NCI-H1930 (cell line): ENCODE results near the gene GNAZ.

Experiments used
- DNase-seq, 2 experiments: peaks; one replicate each; lab custom pipeline; 2025; lab: John Stamatoyannopoulos, UW

The GNAZ gene

DNA sequence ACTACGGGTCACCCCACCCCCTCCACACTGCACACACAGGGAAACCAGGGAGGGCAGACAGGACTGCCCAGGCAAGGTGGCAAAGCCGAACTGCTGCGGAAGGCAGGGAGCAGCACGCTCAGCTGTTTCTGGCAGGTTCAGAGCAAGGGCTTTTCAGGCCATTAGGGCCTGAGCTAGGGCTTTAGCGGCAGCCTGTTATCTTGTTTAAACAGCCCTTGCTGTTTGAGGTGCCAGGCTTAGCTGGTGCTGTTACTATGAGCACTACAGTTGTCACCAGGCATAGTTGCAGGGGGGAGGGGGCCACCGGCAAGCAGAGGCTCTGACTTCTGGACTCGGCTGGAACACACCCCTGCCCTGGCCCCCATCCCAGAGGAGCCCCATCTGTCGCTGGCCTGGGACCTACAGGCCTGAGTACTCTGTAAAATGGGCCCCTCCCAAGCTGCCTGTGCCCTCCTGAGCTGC is 36.6 kb downstream of the GNAZ start:
- DNase-seq, result no peak

DNA sequence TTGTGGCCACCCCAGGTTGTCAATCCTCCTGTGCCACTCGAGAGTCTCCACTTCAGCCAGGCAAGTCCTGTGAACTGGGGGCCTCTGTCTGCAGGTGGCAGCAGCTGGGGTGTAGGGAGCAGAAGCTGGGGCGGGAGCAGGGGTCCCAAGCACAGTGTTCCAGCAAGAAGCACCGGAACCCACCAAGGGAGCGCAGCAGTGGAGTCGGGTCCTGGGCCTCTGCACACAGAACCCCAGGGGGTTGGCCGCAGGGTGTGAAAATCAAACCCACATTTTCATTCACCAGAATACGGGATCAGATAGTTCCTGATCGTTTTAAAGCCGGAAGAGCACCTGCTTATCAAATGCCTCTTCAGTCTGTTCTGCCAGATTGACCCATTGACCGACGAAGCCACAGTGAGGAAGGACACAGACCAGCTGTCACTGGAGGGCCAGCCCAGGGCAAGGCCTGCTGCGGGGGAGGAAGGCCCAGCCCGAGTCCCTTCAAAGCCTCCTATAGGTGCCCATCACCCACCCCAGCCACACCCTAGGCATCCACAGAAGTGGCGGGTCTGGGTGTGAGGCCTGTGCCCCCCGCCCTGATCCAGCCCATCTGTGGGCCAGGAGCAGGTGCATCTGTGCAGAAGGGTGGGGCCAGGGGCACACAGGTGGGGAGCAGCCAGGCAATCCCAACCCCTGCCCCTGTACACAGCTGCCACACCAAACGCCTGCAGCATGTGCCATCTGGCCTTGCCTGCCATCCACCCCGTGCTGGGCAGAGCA is 37.3 kb downstream of the GNAZ start:
- no peak for DNase-seq

DNA sequence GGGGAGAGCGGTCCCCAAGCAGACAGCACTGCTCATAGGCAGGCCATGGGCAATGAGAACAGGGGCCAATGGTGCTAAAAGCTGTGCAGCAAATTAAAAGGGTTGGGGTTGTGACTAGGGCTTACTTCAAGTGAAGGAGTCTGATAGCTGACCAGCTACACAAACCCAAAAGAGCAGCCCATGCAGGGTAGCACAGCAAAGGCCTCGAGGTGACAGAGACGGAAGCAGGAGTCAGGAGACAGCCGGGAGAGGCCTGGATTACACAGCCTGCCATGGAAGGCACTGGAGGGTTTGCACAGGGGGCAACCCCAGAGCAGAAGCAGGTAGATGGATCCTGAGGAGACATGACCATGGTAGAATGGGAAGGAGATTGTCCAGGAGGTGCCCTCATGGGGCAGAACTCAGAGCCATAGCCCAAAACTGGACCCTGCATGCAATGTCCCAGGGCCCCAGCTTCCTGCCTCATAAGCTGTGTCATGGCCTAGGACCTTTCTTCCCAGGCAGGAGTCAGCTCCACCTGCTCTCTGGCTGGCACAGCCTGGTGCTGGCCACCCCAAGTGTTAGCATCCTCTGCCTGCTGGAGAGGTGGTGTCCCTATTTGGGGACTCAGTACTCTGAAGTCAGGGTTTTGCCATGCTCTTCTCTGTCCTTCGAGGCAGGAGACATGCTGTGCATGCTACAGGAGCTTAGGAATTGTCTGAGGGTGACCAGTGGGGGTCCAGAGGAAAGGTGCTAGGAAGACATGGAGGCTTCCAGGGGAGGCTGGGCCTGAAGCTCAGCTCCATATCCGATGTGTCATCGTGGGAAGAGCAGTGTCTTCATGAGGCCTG is 38.1 kb downstream of the GNAZ start:
- DNase-seq, result no peak

DNA sequence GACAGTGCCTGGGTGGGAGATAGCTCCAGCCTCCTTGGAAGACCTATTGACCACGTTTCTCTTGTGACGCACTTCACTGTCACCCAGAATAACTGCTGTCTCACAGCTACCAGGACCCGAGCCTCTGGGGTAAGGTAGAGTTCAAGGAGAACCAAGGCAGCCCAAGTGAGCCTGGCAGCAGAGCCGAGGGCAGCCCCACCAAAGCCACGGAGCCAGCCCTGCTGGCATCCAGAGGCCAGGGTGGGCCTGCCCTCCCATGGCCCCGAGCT is 38.7 kb downstream of the GNAZ start:
- no peak for DNase-seq

DNA sequence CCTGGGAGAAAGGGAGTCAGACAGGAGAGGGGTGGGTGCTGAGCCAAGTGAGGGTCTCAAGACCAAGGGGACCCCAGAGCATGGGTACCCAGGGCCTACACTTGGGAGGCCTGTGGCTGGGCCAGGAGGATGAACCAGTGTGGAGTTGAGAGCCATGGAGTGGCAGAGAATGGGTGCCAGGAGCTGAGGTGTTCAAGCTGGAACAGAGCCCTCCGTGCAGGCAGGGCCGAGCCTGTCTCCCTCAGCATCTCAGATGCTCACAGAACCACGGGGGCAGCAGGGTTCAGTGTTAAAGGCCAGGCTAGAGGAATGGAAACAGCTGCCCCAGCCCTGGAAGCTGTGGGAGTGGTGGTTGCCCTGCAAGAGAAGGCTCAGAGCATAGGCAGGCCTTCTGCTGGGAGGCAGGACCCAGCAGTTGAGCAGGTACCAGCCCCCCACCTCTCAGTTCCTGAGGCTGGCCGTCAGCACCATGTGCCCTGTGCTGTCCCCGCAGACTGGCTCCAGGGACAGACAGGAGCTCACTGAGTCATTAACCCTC is 39.2 kb downstream of the GNAZ start:
- no peak for DNase-seq

DNA sequence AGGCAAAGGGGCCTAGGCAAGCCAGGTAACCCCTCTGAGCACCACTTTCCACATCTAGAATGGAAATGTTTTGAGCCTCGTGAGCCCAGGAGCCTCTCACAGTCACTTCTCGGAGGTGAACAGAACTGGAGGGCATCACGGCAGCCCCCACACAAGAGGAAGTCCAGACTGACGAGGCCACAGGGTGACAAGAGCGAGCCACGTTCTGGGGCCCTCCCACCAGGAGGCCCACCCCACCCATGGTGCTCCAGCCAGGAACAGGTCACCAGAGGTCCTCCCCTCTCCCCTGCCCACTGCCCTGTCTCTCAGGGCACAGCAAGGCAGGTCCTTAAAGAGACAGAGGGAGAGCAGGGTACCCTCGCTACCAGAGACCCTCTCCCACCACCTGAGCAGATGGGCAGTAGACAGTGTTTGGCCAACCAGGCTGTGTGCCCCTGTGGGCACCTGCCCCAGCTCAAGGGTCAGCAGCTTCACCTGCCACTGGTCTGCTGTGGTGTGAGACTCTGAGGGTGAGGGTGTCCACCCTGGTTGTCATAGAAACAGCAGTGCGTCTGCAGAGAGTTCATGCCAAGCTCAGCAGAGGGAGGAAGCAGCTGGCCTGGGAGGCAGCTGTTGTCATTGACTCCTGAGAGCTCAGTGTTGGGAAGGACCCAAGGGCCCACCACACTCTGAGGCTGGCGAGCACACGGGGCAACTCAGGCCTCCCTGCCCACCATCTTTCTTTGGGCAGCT is 40.0 kb downstream of the GNAZ start:
- DNase-seq, result no peak

DNA sequence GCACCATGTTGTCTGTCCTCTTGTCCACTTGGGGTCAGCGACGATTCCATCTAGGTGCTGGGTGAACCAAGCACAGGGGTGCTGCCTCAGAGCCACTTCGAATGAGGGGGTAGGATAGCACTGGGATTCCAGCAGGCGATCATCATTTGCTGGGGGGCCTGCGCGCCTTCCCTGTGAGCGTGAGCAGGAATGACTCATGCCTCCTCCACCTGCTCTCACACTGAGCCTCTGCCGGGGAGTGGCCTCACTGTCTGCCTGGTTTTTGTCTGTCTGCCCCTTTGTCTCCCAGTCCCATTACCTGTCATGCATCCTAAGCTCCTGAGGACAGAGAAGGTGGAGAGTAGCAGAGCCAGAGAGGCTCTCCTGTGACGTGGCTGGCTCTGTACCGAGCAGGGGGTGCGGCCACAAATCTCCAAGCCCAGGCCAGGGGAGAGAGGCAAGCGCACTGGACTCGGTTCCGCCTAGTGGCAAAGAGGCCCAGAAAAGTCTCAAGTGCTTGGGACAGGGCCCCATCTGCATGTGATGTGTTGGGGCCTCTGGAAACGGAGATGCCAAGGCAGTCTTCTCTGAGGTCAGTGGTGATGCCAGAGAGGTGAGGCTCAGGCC is 40.7 kb downstream of the GNAZ start:
- no peak for DNase-seq

DNA sequence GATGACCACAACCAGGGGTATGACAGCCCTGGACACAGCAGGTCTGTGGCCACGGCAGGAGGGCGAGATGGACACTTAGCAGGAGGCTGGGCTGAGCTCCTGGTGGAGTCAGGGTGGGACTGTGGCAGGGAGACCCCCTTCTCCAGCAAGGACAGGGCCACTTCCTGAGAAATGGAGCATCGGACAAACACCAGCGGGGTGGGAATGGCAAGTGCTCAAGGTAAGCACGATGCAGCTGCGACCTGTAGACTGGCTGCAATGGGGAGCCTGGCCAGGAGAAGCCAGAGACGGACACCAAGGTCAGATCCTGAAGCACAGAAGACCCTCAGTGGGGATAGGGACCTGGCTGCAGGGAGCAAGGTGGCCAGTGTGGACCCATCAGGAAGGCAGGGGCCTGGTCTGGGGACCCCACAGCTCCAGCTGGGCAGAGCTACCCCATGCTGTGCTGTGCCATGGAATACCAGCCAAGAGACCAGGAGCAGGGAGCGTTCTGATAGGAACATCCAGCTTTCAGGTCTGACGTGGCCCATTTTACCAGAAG is 42.2 kb downstream of the GNAZ start:
- no peak for DNase-seq

DNA sequence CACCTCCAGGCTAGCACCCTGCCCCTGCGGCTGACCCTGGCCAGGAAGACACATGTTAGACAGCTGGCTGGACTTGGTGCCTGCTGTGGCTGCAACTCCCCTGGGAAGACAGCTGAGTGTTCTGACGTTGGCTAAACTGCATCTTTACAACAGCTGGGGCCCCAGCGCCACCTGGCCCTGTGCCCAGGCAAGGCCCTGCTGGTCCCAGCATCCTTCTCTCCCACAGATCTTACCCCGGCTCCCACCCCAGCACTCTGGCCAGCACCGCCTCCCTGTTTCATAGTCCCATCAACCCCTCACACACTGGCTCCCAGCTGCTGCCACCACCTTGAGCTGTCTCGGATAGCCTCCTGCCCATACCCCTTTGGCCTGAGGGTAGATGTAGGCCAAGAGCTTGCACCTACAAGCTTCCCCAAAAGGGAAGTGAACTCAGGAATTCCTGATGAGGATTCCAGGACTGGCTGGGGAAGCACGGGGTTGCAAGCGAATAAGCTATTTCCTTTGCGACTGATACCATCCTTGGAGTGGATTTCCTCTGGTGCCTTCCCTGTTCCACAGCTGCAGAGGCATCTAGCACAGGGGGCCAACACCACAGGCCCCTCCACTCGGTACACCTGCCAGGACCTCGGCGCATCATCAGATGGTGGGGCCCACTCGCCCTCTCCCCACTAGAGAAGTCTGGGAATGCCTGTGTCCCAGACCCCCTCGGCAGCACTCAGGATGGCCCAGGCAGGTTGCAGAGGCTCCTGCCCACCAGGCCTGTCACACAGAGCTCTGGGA is 42.9 kb downstream of the GNAZ start:
- DNase-seq, result no peak

DNA sequence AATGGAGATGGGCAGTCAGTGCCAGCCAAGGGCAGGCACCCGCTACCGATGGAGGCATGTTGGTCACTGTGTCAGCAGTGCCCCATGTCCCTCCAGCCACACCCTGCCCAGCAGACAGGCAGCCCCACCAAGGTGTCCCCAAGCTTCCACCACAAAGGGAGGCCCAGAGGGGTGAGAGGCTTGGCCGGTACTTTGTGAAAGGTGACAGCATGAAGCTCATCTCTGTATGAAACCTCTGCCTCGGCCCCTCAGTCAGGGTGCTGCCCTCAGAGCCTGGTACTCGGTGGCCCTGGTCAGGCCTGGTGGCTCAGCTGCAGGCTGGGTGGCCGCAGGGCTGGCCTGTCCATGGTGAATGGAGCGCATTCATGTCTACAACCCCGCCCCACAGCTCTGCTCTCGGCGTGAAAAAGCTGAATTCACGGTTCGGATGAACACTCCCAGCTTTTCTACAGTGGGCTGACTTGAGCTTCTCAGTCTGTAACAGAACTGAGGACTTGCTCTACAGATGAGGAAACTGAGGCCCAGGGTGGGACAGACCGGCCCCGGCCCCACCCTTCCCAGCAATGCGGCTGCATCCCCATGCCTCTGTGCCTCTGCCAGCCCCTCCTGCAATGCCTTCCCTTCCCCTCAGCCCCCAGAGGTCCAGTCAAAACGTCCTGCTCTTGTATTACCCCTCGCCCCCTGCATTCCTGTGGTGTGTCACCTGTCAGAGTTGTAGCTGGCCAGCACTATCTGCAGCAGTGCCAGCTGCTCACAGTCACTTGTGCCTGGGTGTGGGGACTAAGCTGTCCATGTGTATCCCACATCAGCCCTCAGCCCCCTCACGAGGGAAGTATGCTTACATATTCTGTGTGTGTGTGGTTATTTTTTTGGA is 43.8 kb downstream of the GNAZ start:
- DNase-seq, result no peak

DNA sequence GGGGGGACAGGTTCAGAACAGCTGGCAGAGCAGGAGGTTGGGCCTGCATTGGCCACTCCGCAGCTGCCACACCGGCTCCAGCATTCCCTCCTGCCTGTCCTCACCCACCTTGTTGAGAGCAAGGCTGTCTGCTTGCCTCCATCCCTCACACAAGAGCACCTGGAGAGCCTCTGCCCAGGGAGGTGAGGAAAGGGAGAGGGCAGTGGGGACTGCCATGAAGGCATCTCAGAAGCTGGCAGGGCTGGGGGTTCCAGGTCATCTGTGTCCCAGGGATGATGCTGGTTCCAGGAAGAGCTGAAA is 44.4 kb downstream of the GNAZ start:
- DNase-seq, result no peak

DNA sequence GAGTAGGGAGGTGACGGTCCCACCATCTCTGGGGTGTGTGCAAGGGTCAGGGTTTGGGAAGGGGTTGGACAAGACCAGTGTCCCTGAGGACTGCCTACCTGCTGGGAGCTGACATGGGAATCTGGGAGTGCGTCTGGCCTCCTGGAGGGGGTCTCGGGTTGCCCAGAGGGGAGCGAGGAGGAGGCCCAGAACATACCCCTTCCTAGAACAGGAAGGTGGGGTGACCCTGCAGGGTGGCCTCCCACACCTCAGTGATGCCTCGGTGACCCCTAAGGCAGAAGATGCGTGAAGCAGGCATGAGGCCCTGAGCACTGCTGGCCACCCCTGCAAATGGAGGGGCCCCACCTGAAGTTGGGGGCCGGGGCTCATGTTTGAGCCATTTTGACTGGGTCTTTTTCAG is 45.0 kb downstream of the GNAZ start:
- no peak for DNase-seq

DNA sequence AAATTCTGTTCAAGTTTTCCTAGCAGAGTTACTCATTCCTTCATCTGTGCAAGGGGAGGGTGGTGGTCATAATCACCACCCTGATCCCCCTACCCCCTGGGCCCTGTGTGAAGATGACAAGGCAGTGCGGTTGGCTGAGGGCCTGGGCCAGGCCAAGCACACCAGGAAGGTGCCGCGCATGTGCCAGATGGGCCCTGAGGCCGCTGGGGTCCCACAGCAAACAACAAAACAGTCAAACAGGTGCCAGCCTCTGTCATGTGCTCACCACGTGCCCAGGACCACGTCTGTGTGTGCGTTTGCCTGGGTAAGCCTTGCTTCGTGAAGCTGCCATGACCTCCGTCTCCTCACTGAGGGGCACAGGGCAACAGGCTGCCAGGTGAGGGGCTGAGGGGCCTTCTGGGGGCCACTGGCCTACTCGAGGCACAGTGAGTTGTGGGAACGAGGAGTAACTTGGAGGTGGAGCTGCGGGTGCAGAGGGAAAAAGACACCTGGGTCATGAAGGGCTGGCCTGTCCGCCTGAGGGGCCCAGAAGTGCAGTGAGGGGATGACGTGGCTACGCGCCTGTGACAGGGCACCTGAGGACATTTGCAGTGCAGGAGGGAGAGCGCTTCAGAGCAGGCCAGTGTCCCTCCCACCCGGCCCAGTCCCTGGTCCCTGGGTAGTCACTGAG is 45.6 kb downstream of the GNAZ start:
- DNase-seq, result no peak

DNA sequence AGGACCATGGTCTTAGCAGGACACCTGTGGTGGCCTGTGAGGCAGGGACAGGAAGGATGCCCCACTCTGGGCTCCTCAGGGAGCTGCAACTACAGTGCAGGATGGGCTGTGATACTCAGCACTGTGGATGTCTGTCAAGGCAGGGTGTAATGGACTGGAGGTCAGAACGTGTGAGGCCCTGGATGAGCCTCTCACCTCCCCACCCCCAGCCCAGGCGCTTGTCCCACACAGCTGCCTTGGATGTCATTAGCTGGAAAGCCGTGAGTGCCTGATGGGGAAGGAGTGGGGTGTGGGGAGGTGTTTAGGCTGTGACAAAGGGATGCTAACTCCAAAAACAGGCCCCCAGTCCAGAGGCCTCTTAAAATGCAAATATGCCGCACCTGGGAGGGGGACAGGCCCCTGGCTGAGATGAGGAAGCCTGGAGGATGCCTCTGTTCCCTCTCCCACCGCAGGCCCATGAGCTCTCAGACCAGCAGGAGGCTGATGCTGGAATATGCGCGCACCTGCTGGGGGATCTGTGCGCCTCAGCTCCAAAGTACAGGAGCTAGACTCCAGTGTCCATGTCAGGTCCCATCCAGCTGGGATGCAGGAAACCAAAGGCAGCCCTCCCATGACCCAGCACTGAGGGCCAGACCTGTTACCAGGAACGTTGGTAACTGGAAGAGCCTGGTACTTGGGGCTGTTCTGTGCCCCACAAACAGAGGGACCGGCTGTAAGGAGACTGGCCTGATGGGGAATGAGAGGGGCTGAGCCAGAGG is 46.4 kb downstream of the GNAZ start:
- no peak for DNase-seq

DNA sequence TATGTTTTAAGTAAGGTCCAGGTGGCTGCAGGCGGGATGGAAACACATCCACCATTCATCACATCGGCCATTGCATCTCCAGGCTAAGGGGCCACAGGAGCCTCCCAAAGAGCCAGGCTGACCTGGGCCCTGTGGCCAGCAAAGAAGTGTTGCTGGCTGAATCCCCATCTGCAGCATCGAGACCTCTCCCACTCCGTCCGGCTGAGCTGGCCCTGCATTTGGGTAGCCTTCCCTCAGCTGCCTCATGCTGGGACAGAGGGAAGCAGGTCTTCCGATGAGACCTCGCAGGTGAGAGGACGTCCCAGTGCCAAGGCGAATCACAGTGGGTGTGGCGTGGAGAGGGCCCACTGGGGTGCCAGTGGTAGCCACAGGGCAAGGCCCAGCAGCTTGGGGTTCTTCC is 47.0 kb downstream of the GNAZ start:
- no peak for DNase-seq

DNA sequence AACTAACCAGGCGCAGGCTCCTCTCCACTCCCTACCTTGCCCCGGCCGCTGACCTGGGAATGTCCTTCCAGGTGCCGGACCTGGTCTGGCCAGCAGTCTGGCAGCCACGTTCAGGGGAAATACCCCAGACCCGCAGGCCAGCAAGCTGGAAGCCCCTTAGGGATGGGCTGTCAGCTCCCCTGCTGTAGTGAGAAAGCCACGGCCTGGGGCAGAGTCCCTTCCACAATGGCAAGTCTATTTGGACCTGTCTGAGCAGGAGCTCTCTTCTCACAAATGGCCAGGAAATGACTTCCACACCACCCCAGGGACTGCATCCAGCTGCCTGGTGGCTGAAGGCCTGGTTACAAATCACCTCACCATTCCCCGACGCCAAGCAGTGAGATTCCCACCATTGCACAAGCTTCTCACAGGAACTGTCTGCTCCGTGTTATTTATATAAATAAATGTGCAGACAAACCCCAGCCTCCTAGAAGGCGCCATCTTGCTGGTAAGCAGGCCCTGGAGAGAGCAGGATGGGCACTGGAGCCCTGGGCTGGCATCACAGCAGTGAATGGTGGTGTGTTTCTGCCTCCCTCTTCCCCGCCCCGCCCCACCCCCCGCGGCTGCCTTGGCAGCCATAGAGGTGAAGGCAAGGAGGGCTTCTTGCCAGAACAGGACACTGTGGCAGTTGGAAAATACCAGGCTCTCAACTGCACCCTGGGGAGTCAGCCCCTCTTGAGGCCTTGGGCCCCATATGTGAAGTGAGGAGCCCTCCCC is 47.8 kb downstream of the GNAZ start:
- no peak for DNase-seq

DNA sequence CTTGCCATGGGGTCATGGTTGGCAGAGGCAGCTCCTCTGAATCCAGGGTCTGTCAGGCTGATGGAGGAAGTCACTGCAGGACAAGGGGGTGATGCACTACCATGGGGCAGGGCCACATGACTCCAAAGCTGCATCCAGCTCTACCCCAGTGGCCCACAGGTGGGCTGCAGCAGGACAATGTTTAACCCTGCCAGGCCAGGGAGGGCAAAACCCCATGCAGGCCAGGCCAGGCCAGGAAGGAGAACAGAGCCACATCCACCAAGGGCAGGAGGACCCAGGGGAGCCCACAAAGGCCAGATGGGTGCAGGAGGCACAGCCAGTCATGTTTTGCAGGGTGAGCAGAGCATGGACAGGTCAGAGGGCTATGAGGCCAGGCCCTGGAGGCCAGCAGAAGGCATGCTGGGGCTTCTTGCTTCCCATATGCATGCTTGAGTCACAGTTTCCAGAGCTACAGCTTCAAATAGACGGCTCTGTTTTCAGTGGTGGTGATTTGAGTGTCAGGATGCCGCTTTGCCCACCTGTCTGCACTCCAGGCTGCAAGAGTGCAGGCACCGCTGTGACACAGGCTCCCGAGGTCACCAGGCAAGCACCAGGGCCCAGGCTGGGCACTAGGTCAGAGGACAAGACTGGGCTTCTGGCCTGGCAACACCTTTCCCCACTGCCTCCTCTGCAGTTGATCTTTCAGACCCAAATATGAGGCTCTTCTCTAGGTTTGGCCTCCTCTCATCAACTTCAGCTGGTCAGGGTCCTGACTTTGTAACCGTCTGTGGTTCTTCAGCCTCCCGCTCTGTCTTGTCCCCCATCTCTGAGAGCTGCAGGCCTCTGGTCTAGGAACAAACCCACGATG is 48.6 kb downstream of the GNAZ start:
- no peak for DNase-seq
